Muscle layer of colon (tissue), 2 donors: ENCODE measurements around the gene KIZ.

Source experiments
- H3K27ac ChIP-seq: one replicate; pipeline ENCODE4 v1.7.0; 2013; ENCODE audit warnings: low read depth, mild to moderate bottlenecking, low read length, moderate library complexity
- H3K27me3 ChIP-seq, 2 donors: one replicate each; pipeline ENCODE4 v1.7.0; 2013; ENCODE audit warnings: low read length in 2 of 2, mild to moderate bottlenecking in 2 of 2; ENCODE audit not compliant: insufficient read depth in 2 of 2, control insufficient read depth in 1 of 2
- H3K36me3 ChIP-seq: one replicate; pipeline ENCODE4 v1.7.0; 2013; ENCODE audit warnings: mild to moderate bottlenecking, low read length; ENCODE audit not compliant: insufficient read depth
- H3K4me1 ChIP-seq: one replicate; pipeline ENCODE4 v1.7.0; 2013; ENCODE audit warnings: mild to moderate bottlenecking, low read length; ENCODE audit not compliant: insufficient read depth
- H3K4me3 ChIP-seq, 2 donors: one replicate each; pipeline ENCODE4 v1.7.0; 2013; ENCODE audit warnings: low read length in 2 of 2, low read depth in 1 of 2, mild to moderate bottlenecking in 1 of 2, moderate library complexity in 1 of 2
- H3K9ac ChIP-seq: one replicate; pipeline ENCODE4 v1.7.0; 2013; ENCODE audit warnings: low read length
- H3K9me3 ChIP-seq: one replicate; pipeline ENCODE4 v1.7.0; 2013; ENCODE audit warnings: mild to moderate bottlenecking, low read length
- donor health status: abdominal sarcoma.
- donor health status: Adenocarcinoma of cecum.

KIZ gene

GRCh38 chr20:21251278-21251677 is 125.4 kb downstream of the KIZ start:
- H3K4me3 ChIP-seq = no peak overlapping the region
- no peak overlapping the region for H3K9ac ChIP-seq
- no peaks in the 10 kb centered on the region for H3K9me3 ChIP-seq
- H3K27me3 ChIP-seq = no peaks in the 10 kb centered on the region
- no peaks in the 10 kb centered on the region for H3K4me1 ChIP-seq
- no peak overlapping the region for H3K27ac ChIP-seq
- H3K36me3 ChIP-seq = no peaks in the 10 kb centered on the region

- Histone ChIP-seq H3K9me3 (no peaks in the 10 kb centered on the region), H3K27me3 (no peaks in the 10 kb centered on the region), H3K36me3 (no peaks in the 10 kb centered on the region), H3K4me3 (no peak overlapping the region), H3K9ac (no peak overlapping the region), H3K4me1 (no peaks in the 10 kb centered on the region), H3K27ac (no peak overlapping the region)
Observed at GRCh38 chr20:21257192-21257591, 131.3 kb downstream of the KIZ start.

- no peak overlapping the region for H3K9ac ChIP-seq
- H3K9me3 ChIP-seq = no peaks in the 10 kb centered on the region
- H3K27ac ChIP-seq = no peak overlapping the region
- H3K27me3 ChIP-seq = no peaks in the 10 kb centered on the region
- no peaks in the 10 kb centered on the region for H3K36me3 ChIP-seq
- H3K4me1 ChIP-seq = no peaks in the 10 kb centered on the region
- no peak overlapping the region for H3K4me3 ChIP-seq
Observed at GRCh38 chr20:21258411-21258810, 132.5 kb downstream of the KIZ start.

- Histone ChIP-seq H3K9me3 (no peaks in the 10 kb centered on the region), H3K4me3 (no peak overlapping the region), H3K36me3 (no peaks in the 10 kb centered on the region), H3K27ac (no peak overlapping the region), H3K4me1 (no peaks in the 10 kb centered on the region), H3K9ac (no peak overlapping the region), H3K27me3 (no peaks in the 10 kb centered on the region)
Observed at GRCh38 chr20:21259346-21259745, 133.5 kb downstream of the KIZ start.

- Histone ChIP-seq H3K9me3 (no peaks in the 10 kb centered on the region), H3K4me1 (no peaks in the 10 kb centered on the region), H3K27me3 (no peaks in the 10 kb centered on the region), H3K9ac (no peak overlapping the region), H3K36me3 (no peaks in the 10 kb centered on the region), H3K27ac (no peak overlapping the region), H3K4me3 (no peak overlapping the region)
Observed at GRCh38 chr20:21262812-21263211, 136.9 kb downstream of the KIZ start.

GRCh38 chr20:21265261-21266190 is 139.6 kb downstream of the KIZ start:
- no peak overlapping the region for H3K9ac ChIP-seq
- no peaks in the 10 kb centered on the region for H3K4me1 ChIP-seq
- no peaks in the 10 kb centered on the region for H3K36me3 ChIP-seq
- no peak overlapping the region for H3K27ac ChIP-seq
- H3K4me3 ChIP-seq = no peak overlapping the region
- no peaks in the 10 kb centered on the region for H3K27me3 ChIP-seq
- H3K9me3 ChIP-seq = no peaks in the 10 kb centered on the region

- Histone ChIP-seq H3K36me3 (no peaks in the 10 kb centered on the region), H3K27me3 (no peaks in the 10 kb centered on the region), H3K4me3 (no peak overlapping the region), H3K9me3 (no peaks in the 10 kb centered on the region), H3K27ac (no peak overlapping the region), H3K4me1 (no peaks in the 10 kb centered on the region), H3K9ac (no peak overlapping the region)
Observed at GRCh38 chr20:21266191-21266536, 140.3 kb downstream of the KIZ start.

- H3K9me3 ChIP-seq = peaks cover 3% of the 10 kb centered on the region
- H3K27ac ChIP-seq = no peak overlapping the region
- no peak overlapping the region for H3K4me3 ChIP-seq
- no peaks in the 10 kb centered on the region for H3K27me3 ChIP-seq
- H3K4me1 ChIP-seq = no peaks in the 10 kb centered on the region
- H3K36me3 ChIP-seq = no peaks in the 10 kb centered on the region
- H3K9ac ChIP-seq = no peak overlapping the region
Observed at GRCh38 chr20:21269772-21270171, 143.9 kb downstream of the KIZ start.

GRCh38 chr20:21270806-21271205 is 144.9 kb downstream of the KIZ start:
- Histone ChIP-seq H3K4me3 (no peak overlapping the region), H3K4me1 (no peaks in the 10 kb centered on the region), H3K27me3 (no peaks in the 10 kb centered on the region), H3K27ac (no peak overlapping the region), H3K9ac (no peak overlapping the region), H3K36me3 (no peaks in the 10 kb centered on the region), H3K9me3 (peaks cover 3% of the 10 kb centered on the region)

GRCh38 chr20:21272279-21272678 is 146.4 kb downstream of the KIZ start:
- H3K36me3 ChIP-seq = no peaks in the 10 kb centered on the region
- peaks cover 3% of the 10 kb centered on the region for H3K9me3 ChIP-seq
- H3K27ac ChIP-seq = no peak overlapping the region
- no peak overlapping the region for H3K9ac ChIP-seq
- no peaks in the 10 kb centered on the region for H3K27me3 ChIP-seq
- no peaks in the 10 kb centered on the region for H3K4me1 ChIP-seq
- H3K4me3 ChIP-seq = no peak overlapping the region

- H3K9ac ChIP-seq = no peak overlapping the region
- H3K4me1 ChIP-seq = no peaks in the 10 kb centered on the region
- H3K4me3 ChIP-seq = no peak overlapping the region
- H3K27me3 ChIP-seq = no peaks in the 10 kb centered on the region
- H3K9me3 ChIP-seq = peaks cover 3% of the 10 kb centered on the region
- H3K36me3 ChIP-seq = no peaks in the 10 kb centered on the region
- no peak overlapping the region for H3K27ac ChIP-seq
Observed at GRCh38 chr20:21272679-21273078, 146.8 kb downstream of the KIZ start.

GRCh38 chr20:21273755-21274386 is 148.0 kb downstream of the KIZ start:
- H3K36me3 ChIP-seq = no peaks in the 10 kb centered on the region
- H3K4me1 ChIP-seq = no peaks in the 10 kb centered on the region
- no peak overlapping the region for H3K9ac ChIP-seq
- H3K4me3 ChIP-seq = no peak overlapping the region
- no peaks in the 10 kb centered on the region for H3K27me3 ChIP-seq
- H3K27ac ChIP-seq = no peak overlapping the region
- H3K9me3 ChIP-seq = peaks cover 3% of the 10 kb centered on the region
